Subcutaneous adipose tissue (tissue), 4 donors: Measurements from ENCODE around the gene EXTL2. TPM values are rescaled to one million over a fixed set of nuclear protein-coding genes. Genes with fewer than 3 reads are reported as not detected.

ENCODE experiments used
- total RNA-seq, 4 donors: library from RNA; depleted of rRNA; stranded (reverse); fragments of >200 nt; gene quantifications; one replicate each; pipeline ENCODE4 v1.1.0, GENCODE V29; 2016
- TF ChIP-seq, protein P1 (sequence below): fragments of 450-650 bp; IDR thresholded peaks from one replicate; pipeline ENCODE4 v1.5.1; 2016; ENCODE audit warnings: low read depth, mild to moderate bottlenecking, control low read depth, antibody characterized with exemption, moderate library complexity

Gene EXTL2
- total RNA-seq, 4 donors from 2014 or later, result 10.2 to 16.0 (median 12.6) TPM

DNA sequence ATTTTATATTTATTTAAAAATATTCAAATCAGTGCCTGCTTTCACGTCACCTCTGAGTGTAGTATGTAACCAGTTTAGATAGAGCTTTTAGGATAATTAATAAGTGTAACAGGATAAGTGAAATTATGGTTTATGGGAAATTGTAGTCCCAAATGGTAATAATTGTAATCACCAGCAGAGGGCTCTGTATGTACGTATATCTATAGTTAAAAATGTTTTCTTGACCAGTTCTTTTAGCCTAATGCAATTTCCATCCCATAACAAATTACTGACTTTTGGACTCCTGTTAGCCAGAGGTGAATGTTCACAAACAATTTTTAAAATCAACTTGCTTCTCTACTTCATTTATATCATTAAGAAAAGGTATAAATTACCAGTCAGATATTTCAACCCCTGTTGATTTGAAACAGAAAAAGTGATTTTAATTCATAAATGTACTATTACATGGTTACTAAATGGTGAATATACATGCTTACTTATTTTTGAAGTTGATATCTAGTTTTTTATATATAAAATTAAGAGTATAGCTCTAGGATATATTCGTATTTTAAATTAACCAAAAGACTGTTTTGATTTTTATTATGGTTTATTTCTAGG lies 26.6 kb upstream of the EXTL2 start:
- TF ChIP-seq, protein P1, sequence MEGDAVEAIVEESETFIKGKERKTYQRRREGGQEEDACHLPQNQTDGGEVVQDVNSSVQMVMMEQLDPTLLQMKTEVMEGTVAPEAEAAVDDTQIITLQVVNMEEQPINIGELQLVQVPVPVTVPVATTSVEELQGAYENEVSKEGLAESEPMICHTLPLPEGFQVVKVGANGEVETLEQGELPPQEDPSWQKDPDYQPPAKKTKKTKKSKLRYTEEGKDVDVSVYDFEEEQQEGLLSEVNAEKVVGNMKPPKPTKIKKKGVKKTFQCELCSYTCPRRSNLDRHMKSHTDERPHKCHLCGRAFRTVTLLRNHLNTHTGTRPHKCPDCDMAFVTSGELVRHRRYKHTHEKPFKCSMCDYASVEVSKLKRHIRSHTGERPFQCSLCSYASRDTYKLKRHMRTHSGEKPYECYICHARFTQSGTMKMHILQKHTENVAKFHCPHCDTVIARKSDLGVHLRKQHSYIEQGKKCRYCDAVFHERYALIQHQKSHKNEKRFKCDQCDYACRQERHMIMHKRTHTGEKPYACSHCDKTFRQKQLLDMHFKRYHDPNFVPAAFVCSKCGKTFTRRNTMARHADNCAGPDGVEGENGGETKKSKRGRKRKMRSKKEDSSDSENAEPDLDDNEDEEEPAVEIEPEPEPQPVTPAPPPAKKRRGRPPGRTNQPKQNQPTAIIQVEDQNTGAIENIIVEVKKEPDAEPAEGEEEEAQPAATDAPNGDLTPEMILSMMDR, result no peak

DNA sequence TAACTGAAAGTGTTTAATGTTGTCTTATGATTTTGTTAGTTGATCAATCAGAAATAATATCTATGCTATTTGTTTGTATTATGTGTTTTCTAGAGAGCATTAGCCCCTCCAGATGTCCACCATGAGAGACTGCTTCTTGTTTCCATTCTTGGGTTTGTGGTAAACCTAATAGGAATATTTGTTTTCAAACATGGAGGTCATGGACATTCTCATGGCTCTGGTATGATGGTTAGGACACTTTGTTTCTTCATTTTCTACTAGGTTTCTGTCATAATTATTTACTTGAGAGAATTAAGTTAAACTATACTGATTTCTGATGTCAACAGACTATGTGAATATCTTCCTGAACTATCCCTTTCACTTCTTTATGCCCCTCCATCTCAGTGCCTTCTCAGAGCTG lies 17.4 kb upstream of the EXTL2 start:
- TF ChIP-seq, protein P1, result no peak

DNA sequence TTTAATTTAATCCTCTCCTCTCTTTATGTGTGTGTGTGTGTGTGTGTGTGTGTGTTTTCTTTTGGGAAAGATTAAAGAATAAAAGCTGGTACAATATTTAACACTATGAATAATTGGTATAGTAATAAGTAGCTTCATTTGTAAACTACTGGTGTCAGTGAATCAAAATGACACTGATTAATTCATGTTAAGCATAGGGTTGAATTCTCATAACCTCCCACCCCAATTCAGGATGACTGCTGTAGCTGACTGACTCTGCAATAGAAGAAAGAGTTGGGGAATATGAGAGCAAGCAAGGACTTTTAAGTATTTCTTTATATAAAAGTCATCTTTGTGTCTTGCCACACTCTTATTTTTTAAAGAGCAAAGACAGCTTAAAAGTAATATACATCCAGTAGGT lies 14.4 kb upstream of the EXTL2 start:
- TF ChIP-seq, protein P1, result no peak

GRCh38 chr1:100907887-100908286 lies 13.2 kb upstream of the EXTL2 start:
- TF ChIP-seq, protein P1, result no peak

- TF ChIP-seq, protein P1, result no peak
Measured at GRCh38 chr1:100905181-100905580, 10.5 kb upstream of the EXTL2 start.

GRCh38 chr1:100904528-100904927 lies 9.9 kb upstream of the EXTL2 start:
- TF ChIP-seq, protein P1, result no peak

- TF ChIP-seq, protein P1, result no peak
Measured at GRCh38 chr1:100903777-100904176, 9.1 kb upstream of the EXTL2 start.
